Neural cell (in vitro differentiated cells): ENCODE data around the gene ZBTB40. TPM values are rescaled to one million over a fixed set of nuclear protein-coding genes. Genes with fewer than 3 reads are reported as not detected.

Experiments
- H2AFZ ChIP-seq: fragments of 200-600, 300-800 bp; sonication (generic), shearing (Covaris generic); 2 replicates; pipeline ENCODE4 v1.6.0; 2014; ENCODE audit warnings: low read depth, mild to moderate bottlenecking, antibody characterized with exemption, low read length, moderate library complexity
- H3F3A ChIP-seq: fragments of 200-600 bp; shearing (Covaris generic); 2 replicates; pipeline ENCODE4 v1.6.1; 2016; ENCODE audit warnings: mild to moderate bottlenecking, moderate library complexity, mixed read lengths, antibody characterized with exemption, low read length; ENCODE audit not compliant: insufficient read depth, poor library complexity, severe bottlenecking
- H3K27ac ChIP-seq: fragments of 200-600, 300-800 bp; sonication (generic), shearing (Covaris generic); 2 replicates; pipeline ENCODE4 v1.5.1; 2014; ENCODE audit warnings: mild to moderate bottlenecking, low read length, moderate library complexity
- H3K27me3 ChIP-seq: fragments of 300-800, 200-600 bp; sonication (generic), shearing (Covaris generic); 2 replicates; pipeline ENCODE4 v1.6.0; 2014; ENCODE audit warnings: mild to moderate bottlenecking, low read depth, low read length, moderate library complexity; ENCODE audit not compliant: insufficient read depth
- H3K36me3 ChIP-seq: fragments of 300-800, 200-600 bp; sonication (generic), shearing (Covaris generic); 2 replicates; pipeline ENCODE4 v1.5.1; 2014; ENCODE audit warnings: mild to moderate bottlenecking, antibody characterized with exemption, low read length, moderate library complexity; ENCODE audit not compliant: insufficient read depth
- H3K4me2 ChIP-seq: fragments of 300-800, 200-600 bp; sonication (generic), shearing (Covaris generic); 2 replicates; pipeline ENCODE4 v1.6.0; 2014; ENCODE audit warnings: mild to moderate bottlenecking, low read length
- H3K4me3 ChIP-seq: fragments of 300-800, 200-600 bp; sonication (generic), shearing (Covaris generic); 2 replicates; pipeline ENCODE4 v1.5.1; 2014; ENCODE audit warnings: mild to moderate bottlenecking, low read length, moderate library complexity
- H3K79me2 ChIP-seq: fragments of 200-600 bp; shearing (Covaris generic); replicated peaks from 2 replicates; pipeline ENCODE4 v1.6.0; 2014; ENCODE audit warnings: mild to moderate bottlenecking, low read length, moderate library complexity; ENCODE audit not compliant: insufficient read depth
- H3K9ac ChIP-seq: fragments of 300-800, 200-600 bp; sonication (generic), shearing (Covaris generic); 2 replicates; pipeline ENCODE4 v1.6.1; 2016; ENCODE audit warnings: mild to moderate bottlenecking, low read length, mixed read lengths
- H3K9me2 ChIP-seq: fragments of 200-600 bp; shearing (Covaris generic); 2 replicates; pipeline ENCODE4 v1.6.1; 2016; ENCODE audit warnings: mild to moderate bottlenecking, low read length, mixed read lengths; ENCODE audit not compliant: insufficient read depth
- H3K9me3 ChIP-seq: fragments of 200-600, 300-800 bp; sonication (generic), shearing (Covaris generic); 2 replicates; pipeline ENCODE4 v1.6.1; 2016; ENCODE audit warnings: mild to moderate bottlenecking, mixed run types, low read length, moderate library complexity, mixed read lengths
- H4K20me1 ChIP-seq: fragments of 200-600 bp; shearing (Covaris generic); 2 replicates; pipeline ENCODE4 v1.6.1; 2016; ENCODE audit warnings: mild to moderate bottlenecking, mixed run types; ENCODE audit not compliant: insufficient read depth
- EP300 ChIP-seq: fragments of 450-650 bp; conservative IDR thresholded peaks from 2 replicates; pipeline ENCODE4 v1.6.1; 2014; ENCODE audit warnings: antibody characterized with exemption, mild to moderate bottlenecking, moderate library complexity; ENCODE audit not compliant: poor library complexity, severe bottlenecking
- EZH2 ChIP-seq: fragments of 200-600, 300-800 bp; shearing (Covaris generic), sonication (generic); IDR thresholded peaks from 2 replicates; pipeline ENCODE4 v1.6.1; 2014; ENCODE audit warnings: antibody characterized with exemption, low read length, borderline replicate concordance, mild to moderate bottlenecking; ENCODE audit not compliant: insufficient read depth, poor library complexity, severe bottlenecking
- MXI1 ChIP-seq: fragments of 450-650 bp; conservative IDR thresholded peaks from 2 replicates; pipeline ENCODE4 v1.6.1; 2014; ENCODE audit warnings: antibody characterized with exemption, mild to moderate bottlenecking; ENCODE audit not compliant: poor library complexity, severe bottlenecking
- POLR2AphosphoS5 ChIP-seq: IDR thresholded peaks from 2 replicates; pipeline ENCODE4 v1.6.1; 2012
- RAD21 ChIP-seq: fragments of 450-650 bp; conservative IDR thresholded peaks from 2 replicates; pipeline ENCODE4 v1.6.1; 2014; ENCODE audit warnings: antibody characterized with exemption, mild to moderate bottlenecking, moderate library complexity
- SMC3 ChIP-seq: fragments of 450-650 bp; conservative IDR thresholded peaks from 2 replicates; pipeline ENCODE4 v1.6.1; 2014; ENCODE audit warnings: antibody characterized with exemption, mild to moderate bottlenecking, moderate library complexity; ENCODE audit not compliant: poor library complexity
- TAF1 ChIP-seq: IDR thresholded peaks from 2 replicates; pipeline ENCODE4 v1.6.1; 2012; ENCODE audit warnings: low read depth
- polyA plus RNA-seq: library from polyadenylated mRNA; depleted of rRNA; stranded (reverse); fragments of >200 nt; gene quantifications from 2 replicates; pipeline ENCODE4 v1.2.3, GENCODE V29; 2014
- TF ChIP-seq, protein P1 (sequence below): fragments of 450-650 bp; IDR thresholded peaks from 2 replicates; pipeline ENCODE4 v1.5.1; 2014; ENCODE audit warnings: antibody characterized with exemption, mild to moderate bottlenecking, moderate library complexity; ENCODE audit not compliant: poor library complexity, severe bottlenecking
- TF ChIP-seq, protein P2 (sequence below): IDR thresholded peaks from 2 replicates; pipeline ENCODE4 v1.6.1; 2012; ENCODE audit warnings: borderline replicate concordance

The ZBTB40 gene
- polyA plus RNA-seq, 1 donor from 2014 or later, result 12.7 TPM

DNA sequence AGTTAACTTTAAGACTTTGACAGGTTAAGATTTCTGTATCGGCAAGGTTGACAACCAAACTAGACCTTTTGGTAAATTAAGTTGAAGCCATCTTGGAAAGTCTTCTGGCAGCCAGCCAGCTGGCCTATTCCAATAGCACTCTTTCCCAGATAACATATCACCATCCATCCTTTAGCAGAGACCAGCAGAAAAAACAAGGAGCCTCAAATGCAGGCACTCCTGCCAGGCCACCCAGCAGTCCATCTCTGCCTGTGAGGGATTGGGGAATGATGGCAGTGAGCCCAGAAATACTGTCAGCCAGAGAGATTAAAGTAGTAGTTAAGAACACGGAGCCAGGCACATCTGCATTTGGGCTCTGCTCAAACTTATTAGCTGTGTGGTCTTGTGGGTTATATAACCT, 19.4 kb downstream of the ZBTB40 start:
- Histone ChIP-seq H3K27me3 (no peaks in the 10 kb centered on the region), H3K36me3 (no peaks in the 10 kb centered on the region), H3K9me3 (no peaks in the 10 kb centered on the region), H4K20me1 (no peaks in the 10 kb centered on the region), H3F3A (no peaks in the 10 kb centered on the region), H3K9ac (no peak overlapping the region), H3K4me3 (no peak overlapping the region), H3K79me2 (peaks cover 14% of the 10 kb centered on the region), H2AFZ (no peak overlapping the region), H3K4me2 (no peak overlapping the region), H3K27ac (no peak overlapping the region), H3K9me2 (no peaks in the 10 kb centered on the region)
- no peak for TF ChIP-seq TAF1
- no peak for TF ChIP-seq EP300
- no peak for TF ChIP-seq RAD21
- TF ChIP-seq MXI1, result no peak
- no peak for TF ChIP-seq POLR2AphosphoS5
- TF ChIP-seq EZH2, result no peak
- TF ChIP-seq, protein P1, sequence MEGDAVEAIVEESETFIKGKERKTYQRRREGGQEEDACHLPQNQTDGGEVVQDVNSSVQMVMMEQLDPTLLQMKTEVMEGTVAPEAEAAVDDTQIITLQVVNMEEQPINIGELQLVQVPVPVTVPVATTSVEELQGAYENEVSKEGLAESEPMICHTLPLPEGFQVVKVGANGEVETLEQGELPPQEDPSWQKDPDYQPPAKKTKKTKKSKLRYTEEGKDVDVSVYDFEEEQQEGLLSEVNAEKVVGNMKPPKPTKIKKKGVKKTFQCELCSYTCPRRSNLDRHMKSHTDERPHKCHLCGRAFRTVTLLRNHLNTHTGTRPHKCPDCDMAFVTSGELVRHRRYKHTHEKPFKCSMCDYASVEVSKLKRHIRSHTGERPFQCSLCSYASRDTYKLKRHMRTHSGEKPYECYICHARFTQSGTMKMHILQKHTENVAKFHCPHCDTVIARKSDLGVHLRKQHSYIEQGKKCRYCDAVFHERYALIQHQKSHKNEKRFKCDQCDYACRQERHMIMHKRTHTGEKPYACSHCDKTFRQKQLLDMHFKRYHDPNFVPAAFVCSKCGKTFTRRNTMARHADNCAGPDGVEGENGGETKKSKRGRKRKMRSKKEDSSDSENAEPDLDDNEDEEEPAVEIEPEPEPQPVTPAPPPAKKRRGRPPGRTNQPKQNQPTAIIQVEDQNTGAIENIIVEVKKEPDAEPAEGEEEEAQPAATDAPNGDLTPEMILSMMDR, result no peak
- TF ChIP-seq, protein P2, sequence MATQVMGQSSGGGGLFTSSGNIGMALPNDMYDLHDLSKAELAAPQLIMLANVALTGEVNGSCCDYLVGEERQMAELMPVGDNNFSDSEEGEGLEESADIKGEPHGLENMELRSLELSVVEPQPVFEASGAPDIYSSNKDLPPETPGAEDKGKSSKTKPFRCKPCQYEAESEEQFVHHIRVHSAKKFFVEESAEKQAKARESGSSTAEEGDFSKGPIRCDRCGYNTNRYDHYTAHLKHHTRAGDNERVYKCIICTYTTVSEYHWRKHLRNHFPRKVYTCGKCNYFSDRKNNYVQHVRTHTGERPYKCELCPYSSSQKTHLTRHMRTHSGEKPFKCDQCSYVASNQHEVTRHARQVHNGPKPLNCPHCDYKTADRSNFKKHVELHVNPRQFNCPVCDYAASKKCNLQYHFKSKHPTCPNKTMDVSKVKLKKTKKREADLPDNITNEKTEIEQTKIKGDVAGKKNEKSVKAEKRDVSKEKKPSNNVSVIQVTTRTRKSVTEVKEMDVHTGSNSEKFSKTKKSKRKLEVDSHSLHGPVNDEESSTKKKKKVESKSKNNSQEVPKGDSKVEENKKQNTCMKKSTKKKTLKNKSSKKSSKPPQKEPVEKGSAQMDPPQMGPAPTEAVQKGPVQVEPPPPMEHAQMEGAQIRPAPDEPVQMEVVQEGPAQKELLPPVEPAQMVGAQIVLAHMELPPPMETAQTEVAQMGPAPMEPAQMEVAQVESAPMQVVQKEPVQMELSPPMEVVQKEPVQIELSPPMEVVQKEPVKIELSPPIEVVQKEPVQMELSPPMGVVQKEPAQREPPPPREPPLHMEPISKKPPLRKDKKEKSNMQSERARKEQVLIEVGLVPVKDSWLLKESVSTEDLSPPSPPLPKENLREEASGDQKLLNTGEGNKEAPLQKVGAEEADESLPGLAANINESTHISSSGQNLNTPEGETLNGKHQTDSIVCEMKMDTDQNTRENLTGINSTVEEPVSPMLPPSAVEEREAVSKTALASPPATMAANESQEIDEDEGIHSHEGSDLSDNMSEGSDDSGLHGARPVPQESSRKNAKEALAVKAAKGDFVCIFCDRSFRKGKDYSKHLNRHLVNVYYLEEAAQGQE, result no peak
- no peak for TF ChIP-seq SMC3

DNA sequence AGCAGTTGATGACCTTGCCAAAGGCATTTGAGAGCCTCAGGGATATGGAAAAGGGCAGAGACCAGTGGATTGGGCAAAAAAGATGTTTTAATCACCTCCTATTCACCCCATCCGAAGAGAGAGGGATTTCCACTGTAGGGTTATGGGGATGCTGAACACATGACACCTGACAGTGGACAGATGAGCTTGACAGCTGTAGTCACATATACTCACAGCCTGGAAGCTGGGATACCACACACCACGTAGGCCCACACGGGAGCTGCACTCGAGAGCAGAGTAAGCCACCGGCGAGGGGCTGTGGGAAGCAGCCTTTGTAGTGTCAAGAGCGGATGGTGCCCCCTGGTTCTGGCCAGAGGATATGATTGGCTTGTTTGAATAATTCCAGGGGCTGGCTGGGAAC, 20.0 kb downstream of the ZBTB40 start:
- Histone ChIP-seq H3K36me3 (no peaks in the 10 kb centered on the region), H3F3A (no peaks in the 10 kb centered on the region), H3K9me2 (no peaks in the 10 kb centered on the region), H3K9ac (no peak overlapping the region), H2AFZ (no peak overlapping the region), H3K4me2 (no peak overlapping the region), H3K4me3 (no peak overlapping the region), H4K20me1 (no peaks in the 10 kb centered on the region), H3K79me2 (peaks cover 11% of the 10 kb centered on the region), H3K27me3 (no peaks in the 10 kb centered on the region), H3K27ac (no peak overlapping the region), H3K9me3 (no peaks in the 10 kb centered on the region)
- TF ChIP-seq EZH2, result no peak
- TF ChIP-seq MXI1, result no peak
- TF ChIP-seq, protein P1, result no peak
- TF ChIP-seq SMC3, result no peak
- TF ChIP-seq TAF1, result no peak
- TF ChIP-seq EP300, result no peak
- no peak for TF ChIP-seq RAD21
- TF ChIP-seq, protein P2, result no peak
- no peak for TF ChIP-seq POLR2AphosphoS5
